CD8-positive, alpha-beta memory T cell (primary cell): ENCODE measurements around the gene MEAK7. TPM values are rescaled to one million over a fixed set of nuclear protein-coding genes. Genes with fewer than 3 reads are reported as not detected.

ENCODE experiments used
- polyA plus RNA-seq: library from polyadenylated mRNA; unstranded; fragments of 300-500 nt; fragmentation: Illumina TruSeq; gene quantifications from one replicate; pipeline ENCODE4 v1.2.3, GENCODE V29; 2021
- total RNA-seq, 2 experiments: library from RNA; stranded (reverse); gene quantifications; one replicate each; pipeline ENCODE4 v1.2.3, GENCODE V29; 2021

Gene MEAK7
- total and polyA plus RNA-seq, 3 experiments from 2014 or later = 6.7 to 7.8 (median 7.7) TPM

Other genes starting within 250 kb of the MEAK7 start
- not detected for gene WFDC1, start 209.8 kb downstream of the MEAK7 start, total RNA-seq
- gene WFDC1, start 209.8 kb downstream of the MEAK7 start, polyA plus RNA-seq = not detected
- not detected for gene ATP2C2, start 136.1 kb downstream of the MEAK7 start, total RNA-seq
- gene ATP2C2, start 136.1 kb downstream of the MEAK7 start, polyA plus RNA-seq = not detected
- 100 to 1,000 TPM; 373 to 388 TPM for gene COTL1, start 113.4 kb upstream of the MEAK7 start, total RNA-seq
- 653 TPM for gene COTL1, start 113.4 kb upstream of the MEAK7 start, polyA plus RNA-seq
- 10 to 100 TPM; 39.7 to 41.2 TPM for gene KLHL36, start 143.9 kb upstream of the MEAK7 start, total RNA-seq
- 34.0 TPM for gene KLHL36, start 143.9 kb upstream of the MEAK7 start, polyA plus RNA-seq
- gene USP10, start 195.3 kb upstream of the MEAK7 start, total RNA-seq = 100 to 1,000 TPM; 143 to 146 TPM
- 86.1 TPM for gene USP10, start 195.3 kb upstream of the MEAK7 start, polyA plus RNA-seq